ENCODE measurements around the gene ST7. TPM values are rescaled to one million over a fixed set of nuclear protein-coding genes. Genes with fewer than 3 reads are reported as not detected.

Gene ST7
- total RNA-seq, 1 donor from 2014 or later, result 17.0 TPM

DNA sequence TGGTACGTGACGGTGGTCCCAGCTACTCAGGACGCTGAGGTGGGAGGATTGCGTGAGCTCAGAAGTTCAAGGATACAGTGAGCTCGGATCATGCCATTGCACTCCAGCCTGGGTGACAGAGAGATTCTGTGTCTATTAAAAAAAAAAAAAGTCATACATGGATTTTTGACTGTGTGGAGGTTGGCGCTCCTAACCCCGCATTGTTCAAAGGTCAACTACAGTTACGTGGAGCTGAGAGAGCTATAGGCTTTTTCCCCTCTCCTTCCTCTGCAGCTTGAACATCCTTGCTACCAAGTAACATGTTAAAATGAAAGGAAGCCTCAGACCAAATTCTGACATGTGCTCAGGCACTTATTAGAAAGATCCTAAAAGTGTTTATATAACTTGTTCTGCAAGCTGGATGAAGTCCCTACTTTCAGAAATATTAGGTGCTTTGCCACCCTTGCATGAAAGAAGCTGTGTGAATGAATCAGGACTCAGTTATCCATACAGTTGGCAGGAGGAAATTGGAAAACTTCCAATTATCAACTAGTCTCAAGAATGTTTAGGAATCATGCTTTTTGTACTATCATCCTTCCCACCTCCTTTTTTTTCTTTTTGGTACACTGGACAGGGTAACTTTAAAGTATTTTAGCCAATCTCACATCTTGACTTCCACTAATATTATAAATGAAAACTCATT, 12.5 kb upstream of the ST7 start:
- DNase-seq (ENCODE audit: low read depth), result no peak
- Histone ChIP-seq H3K27me3 (ENCODE audit: control insufficient read depth, insufficient read depth, low read length) (no peaks in the 10 kb centered on the region), H3K36me3 (ENCODE audit: control insufficient read depth, insufficient read depth, low read length) (no peaks in the 10 kb centered on the region), H3K4me3 (ENCODE audit: low read depth, low read length) (no peak overlapping the region)
- TF ChIP-seq, protein P1, sequence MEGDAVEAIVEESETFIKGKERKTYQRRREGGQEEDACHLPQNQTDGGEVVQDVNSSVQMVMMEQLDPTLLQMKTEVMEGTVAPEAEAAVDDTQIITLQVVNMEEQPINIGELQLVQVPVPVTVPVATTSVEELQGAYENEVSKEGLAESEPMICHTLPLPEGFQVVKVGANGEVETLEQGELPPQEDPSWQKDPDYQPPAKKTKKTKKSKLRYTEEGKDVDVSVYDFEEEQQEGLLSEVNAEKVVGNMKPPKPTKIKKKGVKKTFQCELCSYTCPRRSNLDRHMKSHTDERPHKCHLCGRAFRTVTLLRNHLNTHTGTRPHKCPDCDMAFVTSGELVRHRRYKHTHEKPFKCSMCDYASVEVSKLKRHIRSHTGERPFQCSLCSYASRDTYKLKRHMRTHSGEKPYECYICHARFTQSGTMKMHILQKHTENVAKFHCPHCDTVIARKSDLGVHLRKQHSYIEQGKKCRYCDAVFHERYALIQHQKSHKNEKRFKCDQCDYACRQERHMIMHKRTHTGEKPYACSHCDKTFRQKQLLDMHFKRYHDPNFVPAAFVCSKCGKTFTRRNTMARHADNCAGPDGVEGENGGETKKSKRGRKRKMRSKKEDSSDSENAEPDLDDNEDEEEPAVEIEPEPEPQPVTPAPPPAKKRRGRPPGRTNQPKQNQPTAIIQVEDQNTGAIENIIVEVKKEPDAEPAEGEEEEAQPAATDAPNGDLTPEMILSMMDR (IDR thresholded peaks at IDR 0.05; ENCODE audit: insufficient read depth, low read length, poor library complexity, severe bottlenecking), result no peak

DNA sequence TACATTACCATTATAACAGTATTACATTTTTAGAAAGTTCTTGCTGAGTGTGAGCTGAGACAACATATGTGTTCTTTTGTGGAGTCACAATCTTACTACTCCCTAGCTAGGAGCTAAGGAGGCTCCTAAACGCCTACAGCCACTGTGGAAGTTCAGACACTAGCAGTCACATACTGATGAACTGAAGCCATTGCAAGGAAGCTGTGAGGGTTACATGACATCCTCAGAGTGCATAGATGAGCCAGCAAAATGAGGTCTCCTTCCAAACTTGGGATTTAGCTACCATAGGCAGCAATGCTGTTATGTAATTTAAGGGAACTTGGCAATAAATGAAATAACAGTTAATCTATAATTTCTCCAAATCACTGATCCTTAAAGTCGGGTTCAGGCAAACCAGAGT, 10.8 kb upstream of the ST7 start:
- no peak for DNase-seq (ENCODE audit: low read depth)
- H3K36me3 ChIP-seq (ENCODE audit: control insufficient read depth, insufficient read depth, low read length), result no peaks in the 10 kb centered on the region
- no peak overlapping the region for H3K4me3 ChIP-seq (ENCODE audit: low read depth, low read length)
- TF ChIP-seq, protein P1 (IDR thresholded peaks at IDR 0.05; ENCODE audit: insufficient read depth, low read length, poor library complexity, severe bottlenecking), result no peak
- no peaks in the 10 kb centered on the region for H3K27me3 ChIP-seq (ENCODE audit: control insufficient read depth, insufficient read depth, low read length)

DNA sequence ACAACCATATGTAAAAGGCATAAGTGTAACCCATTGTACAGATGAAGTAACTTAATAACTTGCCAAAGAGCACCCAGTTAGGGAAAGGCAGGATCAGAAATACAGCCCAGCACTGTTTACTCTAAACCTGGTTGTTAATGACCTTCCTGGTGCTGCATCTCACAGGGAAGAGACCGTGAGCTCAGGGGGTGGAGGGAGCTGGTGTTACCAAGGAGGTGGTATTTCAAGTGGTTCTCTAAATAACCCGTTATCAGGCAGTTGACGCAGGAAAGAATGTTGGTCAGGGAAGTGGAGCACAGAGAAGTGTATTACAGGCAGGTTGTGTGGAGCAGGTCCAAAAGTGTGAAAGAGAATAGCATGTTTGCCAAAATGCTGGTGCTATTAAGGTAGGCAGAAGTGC, 4.4 kb upstream of the ST7 start:
- TF ChIP-seq, protein P1 (IDR thresholded peaks at IDR 0.05; ENCODE audit: insufficient read depth, low read length, poor library complexity, severe bottlenecking), result no peak
- H3K36me3 ChIP-seq (ENCODE audit: control insufficient read depth, insufficient read depth, low read length), result no peaks in the 10 kb centered on the region
- no peaks in the 10 kb centered on the region for H3K27me3 ChIP-seq (ENCODE audit: control insufficient read depth, insufficient read depth, low read length)
- no peak overlapping the region for H3K4me3 ChIP-seq (ENCODE audit: low read depth, low read length)
- no peak for DNase-seq (ENCODE audit: low read depth)

DNA sequence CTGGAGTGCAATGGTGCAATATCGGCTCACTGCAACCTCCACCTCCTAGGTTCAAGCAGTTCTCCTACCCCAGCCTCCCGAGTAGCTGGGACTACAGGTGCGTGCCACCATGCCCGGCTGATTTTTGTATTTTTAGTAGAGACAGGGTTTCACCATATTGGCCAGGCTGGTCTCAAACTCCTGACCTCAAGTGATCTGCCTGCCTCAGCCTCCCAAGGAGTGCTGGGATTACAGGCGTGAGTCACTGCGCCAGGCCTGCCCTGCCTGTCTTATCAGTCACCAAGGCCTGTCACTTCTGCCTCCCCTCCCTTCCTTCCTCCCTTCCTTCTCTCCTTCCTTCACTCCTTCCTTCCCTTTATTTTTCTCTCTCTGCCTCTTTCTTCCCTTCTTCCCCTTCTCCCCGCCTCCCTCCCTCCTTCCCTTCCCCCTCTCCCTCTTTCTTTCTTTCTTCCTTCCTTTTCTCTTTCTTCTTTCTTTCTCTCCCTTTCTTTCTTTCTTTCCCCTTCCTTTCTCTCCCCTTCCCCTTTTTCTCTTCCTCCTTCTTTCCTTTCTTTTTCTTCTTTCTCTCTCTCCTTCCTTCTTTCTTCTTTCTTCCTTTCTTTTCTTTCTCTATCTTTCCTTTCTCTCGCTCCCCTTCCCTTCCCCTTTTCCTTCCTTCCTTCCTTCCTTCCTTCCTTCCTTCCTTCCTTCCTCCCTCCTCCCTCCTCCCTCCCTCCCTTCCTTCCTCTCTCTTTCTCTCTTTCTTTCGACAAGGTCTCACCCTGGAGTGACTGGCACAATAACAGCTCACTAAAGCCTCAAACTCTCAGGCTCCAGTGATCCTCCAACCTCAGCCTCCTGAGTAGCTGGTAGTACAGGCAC, 3.1 kb upstream of the ST7 start:
- DNase-seq (ENCODE audit: low read depth), result no peak
- H3K27me3 ChIP-seq (ENCODE audit: control insufficient read depth, insufficient read depth, low read length), result no peaks in the 10 kb centered on the region
- TF ChIP-seq, protein P1 (IDR thresholded peaks at IDR 0.05; ENCODE audit: insufficient read depth, low read length, poor library complexity, severe bottlenecking), result no peak
- no peak overlapping the region for H3K4me3 ChIP-seq (ENCODE audit: low read depth, low read length)
- H3K36me3 ChIP-seq (ENCODE audit: control insufficient read depth, insufficient read depth, low read length), result no peaks in the 10 kb centered on the region

DNA sequence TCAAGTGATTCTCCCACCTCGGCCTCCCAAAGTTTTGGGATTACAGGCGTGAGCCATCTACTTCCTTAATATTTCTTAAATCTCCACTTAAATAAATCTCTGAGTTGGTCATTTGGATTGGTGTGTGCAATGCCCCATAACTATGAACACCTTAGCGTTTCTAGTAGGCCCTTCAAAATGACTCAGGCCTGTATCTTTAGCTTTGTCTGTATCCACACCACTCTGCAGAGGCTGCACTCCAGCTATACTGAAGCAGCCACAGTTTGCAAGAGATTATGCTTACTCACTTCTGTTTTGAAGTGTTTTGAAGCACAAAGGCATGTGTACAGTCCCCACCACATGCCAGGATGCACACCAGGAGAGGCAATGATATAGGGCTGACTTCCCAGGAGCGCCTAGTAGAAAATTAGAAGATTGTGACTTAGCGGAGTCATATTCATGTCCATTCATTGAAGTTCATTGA, 2.4 kb upstream of the ST7 start:
- TF ChIP-seq, protein P1 (IDR thresholded peaks at IDR 0.05; ENCODE audit: insufficient read depth, low read length, poor library complexity, severe bottlenecking), result no peak
- no peaks in the 10 kb centered on the region for H3K36me3 ChIP-seq (ENCODE audit: control insufficient read depth, insufficient read depth, low read length)

More for the DNA sequence above, 2.4 kb upstream of the ST7 start:
- Histone ChIP-seq H3K4me3 (ENCODE audit: low read depth, low read length) (no peak overlapping the region), H3K27me3 (ENCODE audit: control insufficient read depth, insufficient read depth, low read length) (no peaks in the 10 kb centered on the region)
- DNase-seq (ENCODE audit: low read depth), result no peak

Measured in kidney epithelial cell (primary cell).